Heart right ventricle (tissue), 16 donors: Measurements from ENCODE around the gene STC2. TPM values are rescaled to one million over a fixed set of nuclear protein-coding genes. Genes with fewer than 3 reads are reported as not detected.

ENCODE experiments used
- ATAC-seq, 8 donors: fragments of 200-7000 bp; cut with Tn5 transposase; one replicate each; pipeline ENCODE4 v1.9.1; 2020; ENCODE audit warnings: mild to moderate bottlenecking in 8 of 8, moderate library complexity in 8 of 8, moderate number of reproducible peaks in 1 of 8
- DNase-seq, 2 donors: peaks; one replicate each; pipeline ENCODE4 v3.0.0-alpha.2; 2020
- H3K27ac ChIP-seq, 10 donors: fragments of 200-600 bp; sonication (generic) in 2 of 10; one replicate each; pipeline versions ENCODE4 v1.5.0 to v1.8.0; 2020 to 2022; ENCODE audit warnings: mild to moderate bottlenecking in 3 of 10
- H3K27me3 ChIP-seq, 7 donors: fragments of 200-600 bp; one replicate each; pipeline ENCODE4 v1.8.0; 2021 to 2022; ENCODE audit warnings: mild to moderate bottlenecking in 2 of 7
- H3K36me3 ChIP-seq, 9 donors: fragments of 200-600 bp; sonication (generic) in 1 of 9; one replicate each; pipeline versions ENCODE4 v1.5.0 to v1.8.0; 2020 to 2022; ENCODE audit warnings: mild to moderate bottlenecking in 2 of 9
- H3K4me1 ChIP-seq, 9 donors: fragments of 200-600 bp; sonication (generic) in 1 of 9; one replicate each; pipeline versions ENCODE4 v1.5.0 to v1.8.0; 2020 to 2022; ENCODE audit warnings: mild to moderate bottlenecking in 4 of 9
- H3K4me3 ChIP-seq, 10 donors: fragments of 200-600 bp; sonication (generic) in 2 of 10; one replicate each; pipeline versions ENCODE4 v1.5.0 to v1.8.0; 2020 to 2022; ENCODE audit warnings: mild to moderate bottlenecking in 7 of 10, moderate library complexity in 2 of 10
- H3K9me3 ChIP-seq, 11 donors: fragments of 200-600 bp in 10 of 11; sonication (generic) in 2 of 11; one replicate each; pipeline versions ENCODE4 v1.5.0 to v1.8.0; 2013 to 2022; ENCODE audit warnings: mild to moderate bottlenecking in 2 of 11, control low read depth in 1 of 11, moderate library complexity in 1 of 11
- WGBS, 2 donors: extraction: QIAGEN DNeasy Blood & Tissue Kit; methylation state at CpG; one replicate each; pipeline ENCODE4 v1.1.7; 2013; ENCODE audit warnings: inconsistent platforms in 1 of 2; 5-methylcytosine and 5-hydroxymethylcytosine counted together
- intact Hi-C, 10 donors: fragments of 100-400 bp; cut with DNase I; formaldehyde crosslinking; loops; one replicate each; pipeline versions ENCODE4 v1.11.1 to v1.14.2; 2022
- polyA plus RNA-seq, 2 donors: library from polyadenylated mRNA; stranded (reverse); fragments of 200-250 nt; gene quantifications; one replicate each; pipeline ENCODE4 v1.2.3, GENCODE V29; 2013
- total RNA-seq, 10 donors: library from RNA; stranded (reverse); fragmentation: NEBNext Ultra II Directional in 3 of 10; extraction: Animal tissue kit (Norgen Biotek cat#: 25700) in 3 of 10; gene quantifications; one replicate each; pipeline versions ENCODE4 v1.2.1 to v1.2.4, GENCODE V29; 2021 to 2023
- TF ChIP-seq, protein P1 (sequence below), 9 donors: fragments of 200-600 bp; sonication (generic) in 2 of 9; IDR thresholded peaks; one replicate each; pipeline versions ENCODE4 v1.5.0 to v1.8.0; 2021 to 2022; ENCODE audit warnings: antibody characterized with exemption in 9 of 9, mild to moderate bottlenecking in 5 of 9, moderate library complexity in 1 of 9
- donor health status: Arrhythmogenic right ventricular cardiomyopathy.
- donor health status: ischemic (EF 13 %, LVEDD 7.1; RV severe dilation, severe dysfunction).
- donor health status: healthy with polysubstance abuse.
- donor health status: DM: no; HTN: yes; CAD: no.
- donor health status: DM: no; HTN: no; CAD: no.
- donor health status: ischemic (EF 25% LVEDD 6.9; RV normal size, moderate dysfunction).
- donor health status: ischemic (EF 25% LVEDD 5.7; RV mildly dilated, moderate dysfunction).
- donor health status: healthy.
- donor health status: DM: yes; HTN: yes; CAD: no.
- donor health status: Ischemic cardiomyopathy.
- donor health status: ischemic (EF 35%, LVEDD 5.7; RV mildly dilated, moderate dysfunction).
- donor health status: nonischemic (EF 11% LVEDD 7.7; RV severe dilation, severe dysfunction).
- donor health status: DM: yes; HTN: yes; CAD: no.
- donor health status: PGD.
- donor health status: ischemic (EF 29% LVEDD 5.4; RV normal size, mild dysfunction).
- donor health status: nonischemic (EF 23%, LVEDD 6.1; RV moderate dilation, normal function).

Gene STC2
- total and polyA plus RNA-seq, 12 donors = 3.7 to 26.9 (median 6.2) TPM

DNA sequence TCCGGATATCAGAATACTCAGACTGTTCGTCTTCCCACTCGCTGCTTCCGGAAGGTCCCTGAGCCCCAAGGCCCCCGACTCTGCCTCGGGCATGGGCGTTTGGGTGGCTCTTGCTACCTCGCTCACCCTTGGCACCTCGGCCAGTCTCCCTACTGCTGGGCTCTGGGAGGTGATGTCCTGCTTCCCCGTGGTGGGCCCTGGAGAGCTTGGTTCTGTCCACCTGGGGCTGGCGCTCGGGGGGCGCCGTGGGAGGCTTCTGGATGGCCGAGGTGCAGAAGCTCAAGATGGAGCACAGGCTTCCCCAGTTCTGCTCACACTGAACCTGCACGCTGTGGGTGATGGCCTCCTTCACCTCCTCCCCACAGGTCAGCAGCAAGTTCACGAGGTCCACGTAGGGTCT, 10.4 kb downstream of the STC2 start:
- Histone ChIP-seq H3K27me3 (peaks cover 0 to 8% (median 0%) of the 10 kb centered on the region in 7 donors), H3K27ac (no peak overlapping the region), H3K36me3 (peaks cover 0 to 36% (median 0%) of the 10 kb centered on the region in 9 donors), H3K9me3 (no peaks in the 10 kb centered on the region), H3K4me3 (no peak overlapping the region), H3K4me1 (peaks cover 14 to 67% (median 42%) of the 10 kb centered on the region in 9 donors)
- DNase-seq (no peak), ATAC-seq (no peak)
- intact Hi-C loops = no loop called here
- 96% methylated on average over 18 of the region's 18 CpGs for WGBS, 2 donors
- TF ChIP-seq, protein P1, sequence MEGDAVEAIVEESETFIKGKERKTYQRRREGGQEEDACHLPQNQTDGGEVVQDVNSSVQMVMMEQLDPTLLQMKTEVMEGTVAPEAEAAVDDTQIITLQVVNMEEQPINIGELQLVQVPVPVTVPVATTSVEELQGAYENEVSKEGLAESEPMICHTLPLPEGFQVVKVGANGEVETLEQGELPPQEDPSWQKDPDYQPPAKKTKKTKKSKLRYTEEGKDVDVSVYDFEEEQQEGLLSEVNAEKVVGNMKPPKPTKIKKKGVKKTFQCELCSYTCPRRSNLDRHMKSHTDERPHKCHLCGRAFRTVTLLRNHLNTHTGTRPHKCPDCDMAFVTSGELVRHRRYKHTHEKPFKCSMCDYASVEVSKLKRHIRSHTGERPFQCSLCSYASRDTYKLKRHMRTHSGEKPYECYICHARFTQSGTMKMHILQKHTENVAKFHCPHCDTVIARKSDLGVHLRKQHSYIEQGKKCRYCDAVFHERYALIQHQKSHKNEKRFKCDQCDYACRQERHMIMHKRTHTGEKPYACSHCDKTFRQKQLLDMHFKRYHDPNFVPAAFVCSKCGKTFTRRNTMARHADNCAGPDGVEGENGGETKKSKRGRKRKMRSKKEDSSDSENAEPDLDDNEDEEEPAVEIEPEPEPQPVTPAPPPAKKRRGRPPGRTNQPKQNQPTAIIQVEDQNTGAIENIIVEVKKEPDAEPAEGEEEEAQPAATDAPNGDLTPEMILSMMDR (IDR thresholded peaks at IDR 0.05) = no peak

DNA sequence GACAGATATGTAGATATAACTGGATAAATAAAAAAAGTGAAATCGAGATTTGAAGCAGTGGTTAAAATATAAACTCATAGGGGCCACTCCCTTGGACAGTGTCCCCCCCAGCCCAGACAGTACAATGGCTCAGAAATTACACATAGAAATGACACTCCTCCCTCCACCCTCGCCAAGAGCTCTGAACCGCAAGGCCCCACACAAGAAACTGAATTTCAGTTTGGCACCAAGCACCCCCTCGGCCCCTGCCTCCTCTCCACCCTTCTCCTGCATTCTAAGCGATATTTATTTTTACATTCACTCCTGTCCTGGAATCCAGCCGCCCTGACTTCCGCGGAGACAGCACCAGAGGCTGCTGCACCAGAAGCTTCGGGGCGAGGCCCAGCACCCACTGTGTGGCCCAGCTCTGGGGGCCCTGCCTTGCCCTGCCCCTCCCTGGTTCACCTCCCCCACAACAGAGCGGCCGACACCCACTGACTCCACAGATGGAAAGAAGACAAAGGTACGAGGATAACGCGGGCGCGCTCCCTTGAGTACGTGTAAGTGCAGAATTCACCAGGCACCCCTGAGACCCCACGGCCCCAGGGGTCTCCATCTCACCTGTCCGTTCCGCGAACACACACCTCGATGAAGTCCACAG, 11.0 kb downstream of the STC2 start:
- Histone ChIP-seq H3K4me3 (no peak overlapping the region), H3K27ac (no peak overlapping the region), H3K36me3 (peaks cover 0 to 31% (median 0%) of the 10 kb centered on the region in 9 donors), H3K27me3 (peaks cover 0 to 7% (median 0%) of the 10 kb centered on the region in 7 donors), H3K9me3 (no peaks in the 10 kb centered on the region), H3K4me1 (peaks cover 14 to 66% (median 38%) of the 10 kb centered on the region in 9 donors)
- TF ChIP-seq, protein P1 (IDR thresholded peaks at IDR 0.05) = no peak
- no peak for ATAC-seq
- intact Hi-C loops = no loop called here
- no peak for DNase-seq
- 84 to 92% methylated on average over 23 of the region's 23 CpGs for WGBS, 2 donors

DNA sequence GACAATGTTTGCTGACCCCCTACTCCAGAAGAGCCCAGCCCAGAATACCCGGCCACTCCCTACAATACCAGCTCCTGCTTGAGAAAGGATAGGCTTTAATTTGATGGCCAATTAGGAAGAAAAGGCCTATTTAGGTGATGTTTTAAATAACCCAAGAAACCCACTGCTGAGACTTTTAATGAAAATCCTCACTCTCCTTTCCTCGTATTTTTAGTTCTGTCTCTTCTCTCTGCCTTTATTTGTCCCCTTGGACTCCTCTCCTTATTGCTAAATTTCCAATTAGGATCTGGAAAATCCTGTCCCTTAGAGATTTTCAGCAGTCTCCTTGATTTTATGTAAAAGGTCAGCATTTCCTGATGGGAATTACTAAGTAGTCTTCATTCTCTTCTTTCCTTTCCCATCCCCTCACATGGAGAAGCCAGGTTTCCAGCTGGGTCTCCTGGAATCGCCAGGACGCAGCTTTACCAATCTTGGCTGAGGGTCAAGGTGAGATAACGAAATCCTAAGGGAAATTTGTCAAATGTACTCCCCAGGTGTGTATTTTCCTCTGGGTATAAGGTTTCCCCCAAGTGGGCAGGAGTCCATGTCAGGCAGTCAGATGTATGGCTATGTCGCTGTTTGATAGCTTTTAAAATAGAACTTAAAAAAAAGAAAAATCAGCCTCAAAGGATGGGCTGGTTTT, 11.7 kb downstream of the STC2 start:
- WGBS, 2 donors = 47 to 48% methylated on average over 6 of the region's 6 CpGs
- H3K4me1 ChIP-seq = peaks cover 14 to 59% (median 38%) of the 10 kb centered on the region in 9 donors
- H3K36me3 ChIP-seq = peaks cover 0 to 28% (median 0%) of the 10 kb centered on the region in 9 donors
- peaks cover 0 to 7% (median 0%) of the 10 kb centered on the region in 7 donors for H3K27me3 ChIP-seq
- DNase-seq (no peak), ATAC-seq (no peak)
- intact Hi-C loops = no loop called here
- H3K27ac ChIP-seq = peak overlapping the region in 8 of 10 donors; percentile 2 to 62 (median 50)
- H3K9me3 ChIP-seq = no peaks in the 10 kb centered on the region
- H3K4me3 ChIP-seq = peak overlapping the region in 5 of 10 donors; percentile 5 to 26 (median 16)
- TF ChIP-seq, protein P1 (IDR thresholded peaks at IDR 0.05) = no peak

DNA sequence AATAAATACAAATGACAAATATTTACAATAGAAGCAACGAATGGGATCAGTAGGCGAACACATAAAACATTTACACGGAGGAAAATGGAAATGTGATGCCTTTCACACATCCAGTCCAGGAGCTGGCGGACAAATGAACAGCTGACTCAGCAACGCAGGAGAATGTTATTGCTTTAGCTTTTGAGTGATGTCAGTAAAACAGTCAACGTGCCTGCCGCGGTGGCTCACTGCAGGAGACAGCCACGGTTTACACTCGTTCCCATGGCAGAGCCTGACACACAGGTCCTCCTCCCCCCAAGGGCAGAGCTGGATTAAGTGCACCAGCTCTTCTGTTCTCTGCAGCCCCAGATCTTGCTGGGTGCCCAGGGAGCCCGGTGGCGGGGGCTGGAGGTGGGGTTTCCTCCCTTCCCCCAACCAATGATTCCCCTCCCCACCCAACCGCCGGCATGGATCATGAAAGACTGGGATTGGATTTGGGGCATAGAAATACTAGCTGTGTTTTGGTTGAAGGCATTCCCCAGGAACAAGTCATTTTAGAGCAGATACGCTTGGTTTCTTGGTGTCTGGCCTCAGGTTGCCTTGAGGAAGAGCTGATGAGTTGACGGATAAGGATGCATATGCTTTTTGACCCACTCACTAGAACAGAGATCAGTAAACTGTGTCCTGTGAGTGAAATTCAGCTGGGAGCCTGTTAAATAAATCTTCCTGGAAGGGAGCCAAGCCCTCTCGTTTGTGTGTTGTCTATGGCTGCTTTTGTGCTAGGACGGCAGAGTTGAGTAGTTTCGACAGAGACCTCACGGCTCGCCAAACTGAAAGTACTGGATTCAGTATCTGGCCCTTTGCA, 12.5 kb downstream of the STC2 start:
- DNase-seq = peak in 1 of 2 donors; percentile 66
- Histone ChIP-seq H3K36me3 (peaks cover 0 to 20% (median 0%) of the 10 kb centered on the region in 9 donors), H3K27ac (peak overlapping the region in 9 of 10 donors; percentile 2 to 62 (median 49)), H3K4me3 (peak overlapping the region in 7 of 10 donors; percentile 2 to 26 (median 12)), H3K9me3 (no peaks in the 10 kb centered on the region), H3K27me3 (peaks cover 0 to 7% (median 0%) of the 10 kb centered on the region in 7 donors), H3K4me1 (peaks cover 17 to 59% (median 42%) of the 10 kb centered on the region in 9 donors)
- TF ChIP-seq, protein P1 (IDR thresholded peaks at IDR 0.05) = no peak
- 24 to 25% methylated on average over 21 of the region's 21 CpGs for WGBS, 2 donors
- ATAC-seq = peak in 7 of 8 donors; percentile 20 to 60 (median 30)
- intact Hi-C loops = no loop called here
